GM12878 (cell line): Measurements from ENCODE around the gene TRH. TPM values are rescaled to one million over a fixed set of nuclear protein-coding genes. Genes with fewer than 3 reads are reported as not detected.

Source experiments
- ATAC-seq: fragments of 200-7000 bp; cut with Tn5 transposase; 3 replicates; pipeline ENCODE4 v1.9.1; 2020; ENCODE audit warnings: mild to moderate bottlenecking, moderate library complexity
- BruUV-seq: library from RNA; stranded (reverse); fragments of 400-500 nt; replicated peaks from 2 replicates; lab custom pipeline; 2021; lab: Mats Ljungman, UMichigan
- CTCF ChIA-PET: fragments of 300-600 bp; sonication (Branson Sonifier 250); formaldehyde crosslinking; extraction: SDS; loops from one replicate; lab custom pipeline; 2021; ENCODE audit warnings: inconsistent platforms; lab: Yijun Ruan, JAX
- POLR2A ChIA-PET: fragments of 350-600 bp; formaldehyde crosslinking; extraction: SDS; loops from one replicate; lab custom pipeline; 2021; ENCODE audit warnings: inconsistent platforms; lab: Charles Lee
- RAD21 ChIA-PET: fragments of 300-600 bp; sonication (Branson Sonifier 250); formaldehyde crosslinking; loops from one replicate; lab custom pipeline; 2023; ENCODE audit warnings: antibody characterized with exemption; ENCODE audit not compliant: unreplicated experiment; lab: Charles Lee
- SMC1A ChIA-PET: fragments of 300-600 bp; sonication (Branson Sonifier 250); formaldehyde crosslinking; loops from one replicate; lab custom pipeline; 2023; ENCODE audit not compliant: unreplicated experiment, uncharacterized antibody; lab: Charles Lee
- DNase-seq: peaks from one replicate; pipeline ENCODE4 v3.0.0-alpha.2; 2011; ENCODE audit warnings: low read depth, low spot score
- FAIRE-seq: peaks from 3 replicates; lab custom pipeline; 2011; peaks lifted over from hg19 to GRCh38; lab: Jason Lieb, UNC
- H2AFZ ChIP-seq: 2 replicates; pipeline ENCODE4 v1.6.0; 2011; ENCODE audit warnings: low read depth, low read length, control low read depth; ENCODE audit not compliant: control insufficient read depth
- H3K27ac ChIP-seq: 2 replicates; pipeline ENCODE4 v1.5.1; 2011; ENCODE audit warnings: control low read depth; ENCODE audit not compliant: control insufficient read depth, insufficient read depth
- H3K27me3 ChIP-seq, 2 experiments: replicated peaks in 1 of 2; 2 replicates each; pipeline versions ENCODE4 v1.6.0 to v1.6.1; 2011; ENCODE audit warnings: low read length in 1 of 2; ENCODE audit not compliant: control insufficient read depth in 2 of 2, insufficient read depth in 2 of 2
- H3K36me3 ChIP-seq, 2 experiments: 2 replicates each; pipeline ENCODE4 v1.5.1; 2011; ENCODE audit warnings: low read length in 1 of 2; ENCODE audit not compliant: control insufficient read depth in 2 of 2, insufficient read depth in 2 of 2
- H3K4me1 ChIP-seq: 2 replicates; pipeline ENCODE4 v1.6.1; 2011; ENCODE audit warnings: mild to moderate bottlenecking, low read length, moderate library complexity, mixed read lengths; ENCODE audit not compliant: control insufficient read depth, insufficient read depth
- H3K4me2 ChIP-seq: 2 replicates; pipeline ENCODE4 v1.6.0; 2011; ENCODE audit warnings: control low read depth; ENCODE audit not compliant: control insufficient read depth, insufficient read depth
- H3K4me3 ChIP-seq: fragments of 200-600 bp; sonication (generic); 2 replicates; pipeline ENCODE4 v1.5.1; 2016
- H3K79me2 ChIP-seq: 2 replicates; pipeline ENCODE4 v1.6.0; 2011; ENCODE audit warnings: low read length; ENCODE audit not compliant: control insufficient read depth, insufficient read depth
- H3K9ac ChIP-seq: 2 replicates; pipeline ENCODE4 v1.8.0; 2011; ENCODE audit warnings: low read length, control low read depth, mixed read lengths; ENCODE audit not compliant: control insufficient read depth, insufficient read depth
- H3K9me3 ChIP-seq: replicated peaks from 3 replicates; pipeline ENCODE4 v1.5.1; 2011; ENCODE audit warnings: mild to moderate bottlenecking, low read length; ENCODE audit not compliant: control insufficient read depth, insufficient read depth
- H4K20me1 ChIP-seq: 2 replicates; pipeline ENCODE4 v1.6.0; 2011; ENCODE audit not compliant: control insufficient read depth, insufficient read depth
- CBX3 ChIP-seq: fragments of 200-600 bp; sonication (generic); IDR thresholded peaks from 2 replicates; pipeline ENCODE4 v1.6.1; 2016; ENCODE audit warnings: low read depth, borderline replicate concordance
- HDGF ChIP-seq: fragments of 450-650 bp; IDR thresholded peaks from 2 replicates; pipeline ENCODE4 v1.6.1; 2016; ENCODE audit warnings: antibody characterized with exemption
- KAT2A ChIP-seq: conservative IDR thresholded peaks from 2 replicates; pipeline ENCODE4 v1.6.1; 2011; ENCODE audit warnings: low read depth, low read length; ENCODE audit not compliant: control insufficient read depth
- MYB ChIP-seq: fragments of 150-350 bp; IDR thresholded peaks from 2 replicates; pipeline ENCODE4 v1.6.1; 2014; ENCODE audit warnings: mild to moderate bottlenecking, low read depth, low read length, borderline replicate concordance
- NFIC ChIP-seq: IDR thresholded peaks from 2 replicates; pipeline ENCODE4 v1.6.1; 2012; ENCODE audit warnings: low read depth, mild to moderate bottlenecking, inconsistent platforms, low read length, moderate library complexity
- POLR2A ChIP-seq: IDR thresholded peaks from 2 replicates; pipeline ENCODE4 v1.6.1; 2011; ENCODE audit warnings: low read depth, mild to moderate bottlenecking, low read length
- RB1 ChIP-seq: fragments of 450-650 bp; formaldehyde crosslinking; IDR thresholded peaks from 2 replicates; pipeline ENCODE4 v1.6.1; 2017; ENCODE audit warnings: mild to moderate bottlenecking, borderline replicate concordance
- RUNX3 ChIP-seq: IDR thresholded peaks from 2 replicates; pipeline ENCODE4 v1.6.1; 2012; ENCODE audit warnings: low read length, inconsistent platforms
- TAF1 ChIP-seq: IDR thresholded peaks from 2 replicates; pipeline ENCODE4 v1.6.1; 2011; ENCODE audit warnings: mild to moderate bottlenecking, low read depth, low read length, borderline replicate concordance
- ZBTB40 ChIP-seq: fragments of 450-650 bp; IDR thresholded peaks from 2 replicates; pipeline ENCODE4 v1.6.1; 2016; ENCODE audit warnings: mild to moderate bottlenecking, moderate library complexity, borderline replicate concordance
- WGBS: methylation state at CpG from one replicate; pipeline ENCODE4 v1.1.6; 2016; ENCODE audit warnings: low lambda C conversion rate; ENCODE audit not compliant: insufficient replicate concordance, insufficient coverage; ENCODE audit errors: missing lambda C conversion rate; 5-methylcytosine and 5-hydroxymethylcytosine counted together
- in situ Hi-C: fragments of 300-500 bp; cut with MboI; formaldehyde crosslinking; loops from 9 replicates; pipeline ENCODE4 v1.14.3; 2018; ENCODE audit warnings: mixed read lengths
- intact Hi-C: fragments of 100-400 bp; cut with micrococcal nuclease; formaldehyde crosslinking; loops from one replicate; pipeline ENCODE4 v1.14.2; 2022; ENCODE audit not compliant: unreplicated experiment
- polyA plus RNA-seq, 11 experiments: library from polyadenylated mRNA; depleted of rRNA in 4 of 11; unstranded in 6 of 11; stranded (reverse) in 5 of 11; fragments of >200 nt; fragmentation: Nextera tagmentation in 4 of 11; fragmentation: Illumina TruSeq in 1 of 11; extraction: Ambion mirVana in 4 of 11; extraction: Trizol in 1 of 11; gene quantifications; 1 replicate in 1 of 11; 2 replicates in 10 of 11; pipeline versions ENCODE4 v1.2.1 to v1.2.3, GENCODE V29; 2011 to 2016; ENCODE audit warnings: inconsistent platforms in 2 of 11, missing spikeins in 2 of 11, low read depth in 1 of 11
- total RNA-seq, 4 experiments: library from RNA; depleted of rRNA in 3 of 4; stranded (reverse); fragments of >200 nt in 3 of 4; fragmentation: Illumina TruSeq in 1 of 4; extraction: Trizol in 1 of 4; gene quantifications; 2 replicates each; pipeline versions ENCODE4 v1.2.1 to v1.2.3, GENCODE V29; 2013 to 2021
- TF ChIP-seq, protein P1 (sequence below): fragments of 450-650 bp; IDR thresholded peaks from 2 replicates; pipeline ENCODE4 v1.6.1; 2018; ENCODE audit warnings: borderline replicate concordance, mild to moderate bottlenecking; ENCODE audit not compliant: partially characterized antibody

Gene TRH
- total and polyA plus RNA-seq, 10 of the 15 experiments (the other 5 are each of a cell fraction or from before 2014, with no cell fraction given): not detected

DNA sequence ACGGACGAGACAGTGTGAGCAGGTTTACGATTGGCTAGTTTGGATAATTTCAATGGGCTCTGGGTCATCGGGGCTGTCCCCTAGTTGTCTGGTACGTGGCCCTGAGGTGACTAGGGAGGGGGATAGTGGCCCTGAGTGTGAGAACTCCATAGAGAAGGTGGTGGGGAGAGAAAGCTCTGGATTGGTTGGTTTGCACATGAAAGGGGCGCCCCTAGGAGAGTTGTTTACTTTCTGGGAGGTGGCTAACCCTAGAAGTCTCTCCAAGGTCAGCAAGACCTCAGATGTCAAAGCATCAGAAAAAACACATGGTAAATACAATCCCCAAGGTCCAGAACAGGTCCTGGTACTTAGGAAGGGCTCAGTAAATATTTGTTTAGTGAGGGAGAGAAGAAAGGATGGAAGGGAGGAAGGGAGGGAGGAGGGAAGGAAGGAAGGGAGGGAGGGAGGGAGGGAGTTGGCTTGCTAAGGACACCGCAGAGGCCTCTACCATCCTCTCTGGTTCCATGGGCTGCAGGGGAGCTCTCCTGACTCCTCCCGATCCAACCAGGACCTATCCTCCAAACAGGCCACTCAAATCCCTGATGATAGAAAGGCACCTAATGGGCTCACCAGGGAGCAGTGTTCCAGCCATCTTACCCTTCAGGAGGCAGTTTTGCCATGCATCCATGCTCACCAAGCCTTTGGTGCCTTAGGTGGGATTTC, 3.0 kb upstream of the TRH start:
- POLR2A ChIA-PET: no interaction called here

GRCh38 chr3:129972301-129972700, 2.2 kb upstream of the TRH start:
- ATAC-seq (no peak), DNase-seq (no peak), FAIRE-seq (no peak)
- intact Hi-C loops (no loop called here), in situ Hi-C loops (no loop called here)
- H3K79me2 ChIP-seq: no peaks in the 10 kb centered on the region
- ChIA-PET CTCF (no interaction called here), RAD21 (no interaction called here), POLR2A (interaction anchor here (0.6 kb wide), 2 partner anchors 125 to 764 kb away, joined by 3 to 4 read pairs; no protein-coding TSS in a partner anchor), SMC1A (no interaction called here)
- no TSS peak for BruUV-seq
- H3K4me3 ChIP-seq: no peak overlapping the region
- H3K27ac ChIP-seq: no peak overlapping the region
- peaks cover 13% of the 10 kb centered on the region in 2 experiments for H3K27me3 ChIP-seq
- no peaks in the 10 kb centered on the region for H3K4me1 ChIP-seq
- no peak overlapping the region for H3K9ac ChIP-seq
- H3K36me3 ChIP-seq: no peaks in the 10 kb centered on the region
- no peak overlapping the region for H3K4me2 ChIP-seq
- 30% methylated on average over 2 of the region's 2 CpGs for WGBS
- no peaks in the 10 kb centered on the region for H4K20me1 ChIP-seq
- no peaks in the 10 kb centered on the region for H3K9me3 ChIP-seq
- H2AFZ ChIP-seq: no peak overlapping the region
- TF ChIP-seq, protein P1, sequence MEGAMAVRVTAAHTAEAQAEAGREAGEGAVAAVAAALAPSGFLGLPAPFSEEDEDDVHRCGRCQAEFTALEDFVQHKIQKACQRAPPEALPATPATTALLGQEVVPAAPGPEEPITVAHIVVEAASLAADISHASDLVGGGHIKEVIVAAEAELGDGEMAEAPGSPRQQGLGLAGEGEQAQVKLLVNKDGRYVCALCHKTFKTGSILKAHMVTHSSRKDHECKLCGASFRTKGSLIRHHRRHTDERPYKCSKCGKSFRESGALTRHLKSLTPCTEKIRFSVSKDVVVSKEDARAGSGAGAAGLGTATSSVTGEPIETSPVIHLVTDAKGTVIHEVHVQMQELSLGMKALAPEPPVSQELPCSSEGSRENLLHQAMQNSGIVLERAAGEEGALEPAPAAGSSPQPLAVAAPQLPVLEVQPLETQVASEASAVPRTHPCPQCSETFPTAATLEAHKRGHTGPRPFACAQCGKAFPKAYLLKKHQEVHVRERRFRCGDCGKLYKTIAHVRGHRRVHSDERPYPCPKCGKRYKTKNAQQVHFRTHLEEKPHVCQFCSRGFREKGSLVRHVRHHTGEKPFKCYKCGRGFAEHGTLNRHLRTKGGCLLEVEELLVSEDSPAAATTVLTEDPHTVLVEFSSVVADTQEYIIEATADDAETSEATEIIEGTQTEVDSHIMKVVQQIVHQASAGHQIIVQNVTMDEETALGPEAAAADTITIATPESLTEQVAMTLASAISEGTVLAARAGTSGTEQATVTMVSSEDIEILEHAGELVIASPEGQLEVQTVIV: no peak
- TF ChIP-seq ZBTB40 (no peak), NFIC (no peak), RUNX3 (no peak), POLR2A (no peak), MYB (no peak), CBX3 (no peak), KAT2A (no peak)

More for the DNA sequence above, 3.0 kb upstream of the TRH start:
- no peak overlapping the region for H2AFZ ChIP-seq
- CTCF ChIA-PET: no interaction called here
- H3K9me3 ChIP-seq: no peaks in the 10 kb centered on the region
- RAD21 ChIA-PET: no interaction called here
- intact Hi-C loops (no loop called here), in situ Hi-C loops (no loop called here)
- no peaks in the 10 kb centered on the region for H3K4me1 ChIP-seq
- no peaks in the 10 kb centered on the region for H3K36me3 ChIP-seq
- TF ChIP-seq POLR2A (no peak), HDGF (no peak), TAF1 (no peak), RB1 (no peak)
- no peak overlapping the region for H3K27ac ChIP-seq
- no peak overlapping the region for H3K9ac ChIP-seq
- FAIRE-seq (no peak), DNase-seq (no peak), ATAC-seq (no peak)
- WGBS: 32% methylated on average over 8 of the region's 8 CpGs
- H3K4me3 ChIP-seq: no peak overlapping the region
- no TSS peak for BruUV-seq
- no peak overlapping the region for H3K4me2 ChIP-seq
- SMC1A ChIA-PET: no interaction called here
- H3K79me2 ChIP-seq: no peaks in the 10 kb centered on the region
- no peaks in the 10 kb centered on the region for H4K20me1 ChIP-seq
- peaks cover 12 to 14% of the 10 kb centered on the region in 2 experiments for H3K27me3 ChIP-seq
